Measurements from ENCODE around the gene DNAJA3. TPM values are rescaled to one million over a fixed set of nuclear protein-coding genes. Genes with fewer than 3 reads are reported as not detected.

DNAJA3 gene
- total RNA-seq, 1 experiment from 2014 or later: 56.2 TPM

DNA sequence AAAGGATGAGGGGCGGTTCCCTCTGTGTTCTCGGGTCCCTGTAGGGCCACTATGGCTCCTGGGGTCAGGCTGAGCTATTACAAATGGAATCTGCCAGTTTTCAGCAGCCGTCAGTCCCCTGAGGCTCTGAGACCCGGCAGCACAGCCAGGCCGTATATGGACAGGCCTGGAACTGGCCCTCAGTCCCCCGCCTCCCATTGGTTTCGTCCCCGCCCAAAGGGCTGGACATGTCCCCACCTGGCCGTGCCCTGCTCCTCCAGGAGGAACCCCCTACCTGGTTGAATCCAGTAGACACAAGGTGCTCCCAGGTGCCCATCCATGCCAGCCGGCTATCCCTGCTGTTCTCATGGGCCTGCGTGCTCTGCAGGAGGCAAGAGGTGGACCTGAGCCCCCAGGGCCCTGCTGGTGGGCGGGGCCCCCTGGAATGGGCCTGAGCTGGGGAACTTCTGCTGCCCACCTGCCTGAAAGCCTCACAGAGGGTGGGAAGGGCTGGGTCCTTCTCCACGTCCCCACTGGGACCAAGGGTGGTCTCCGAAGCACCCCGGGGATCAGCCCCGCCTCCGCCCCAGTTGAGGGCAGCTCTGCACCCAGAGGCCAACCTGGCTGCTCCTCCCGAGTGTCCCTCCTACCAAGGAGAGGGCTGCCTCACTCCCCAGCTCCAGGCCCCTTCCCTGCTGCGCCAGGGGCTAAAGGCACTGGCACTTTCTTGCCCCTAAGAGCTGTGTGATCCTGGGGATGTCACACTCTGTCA, 37.2 kb upstream of the DNAJA3 start:
- peak overlapping the region; percentile 10 for H3K18ac ChIP-seq (ENCODE audit: insufficient read length, low read depth, low read length)
- no peak overlapping the region for H2AK5ac ChIP-seq (ENCODE audit: insufficient read length, low read length)
- no peak overlapping the region for H2BK20ac ChIP-seq (ENCODE audit: low read depth, low read length, poor library complexity, severe bottlenecking)
- H3K23me2 ChIP-seq (ENCODE audit: insufficient read length, low read depth, low read length, poor library complexity, severe bottlenecking): no peaks in the 10 kb centered on the region
- DNase-seq: no peak
- TF ChIP-seq CTCF (conservative IDR thresholded peaks at IDR 0.05): no peak
- H3K14ac ChIP-seq (ENCODE audit: insufficient read depth, low read length): peak overlapping the region; percentile 16; the same call in 1 of the 2 replicates
- H4K20me1 ChIP-seq (ENCODE audit: control insufficient read depth, insufficient read depth, insufficient read length): no peaks in the 10 kb centered on the region
- H3K56ac ChIP-seq (ENCODE audit: insufficient read length, low read depth, low read length): no peak overlapping the region
- no peak overlapping the region for H4K5ac ChIP-seq (ENCODE audit: insufficient read length, low read depth, low read length)
- H2BK12ac ChIP-seq (ENCODE audit: insufficient read length, low read depth, low read length): no peak overlapping the region
- peaks cover 5% of the 10 kb centered on the region; the same call in 1 of the 2 replicates for H3K4me1 ChIP-seq (ENCODE audit: insufficient read depth, low read length)
- Mint-ChIP-seq H3K4me1 (peaks cover 39 to 45% of the 10 kb centered on the region in 2 experiments), H3K4me3 (no peak overlapping the region; a peak in 1 of 5 replicates), H3K27ac (peak overlapping the region in 2 of 3 experiments; percentile 33 to 85; a peak in 2 of 7 replicates), H3K9me3 (no peaks in the 10 kb centered on the region), H3K36me3 (ENCODE audit: insufficient read depth in 1 of 3, low read depth in 3 of 3) (peaks cover 0 to 5% (median 2%) of the 10 kb centered on the region in 3 experiments; a peak in 2 of 7 replicates), H3K27me3 (ENCODE audit: low read depth) (no peaks in the 10 kb centered on the region)
- H3K79me2 ChIP-seq (ENCODE audit: insufficient read depth, low read length): no peaks in the 10 kb centered on the region
- no peak overlapping the region for H3K4me2 ChIP-seq (ENCODE audit: insufficient read depth, insufficient read length, low read length)
- H3K23ac ChIP-seq (ENCODE audit: insufficient read length, low read depth, low read length): no peak overlapping the region
- no peaks in the 10 kb centered on the region for H3K79me1 ChIP-seq (ENCODE audit: insufficient read depth, low read depth, low read length, poor library complexity, severe bottlenecking)
- H2BK120ac ChIP-seq (ENCODE audit: low read depth, low read length, poor library complexity, severe bottlenecking): no peak overlapping the region
- no CpG with 5 or more reads among the region's 19 CpGs for WGBS (ENCODE audit: extremely low coverage, insufficient read length, low lambda C conversion rate)
- no peaks in the 10 kb centered on the region for H3K27me3 ChIP-seq (ENCODE audit: insufficient read depth, low read length)
- H4K91ac ChIP-seq (ENCODE audit: insufficient read length, low read depth, low read length): no peak overlapping the region
- no peak overlapping the region for H3K4ac ChIP-seq (ENCODE audit: low read depth, low read length)
- no peaks in the 10 kb centered on the region for H3K9me3 ChIP-seq (ENCODE audit: control insufficient read depth, low read depth, low read length)
- no peak overlapping the region for H2BK5ac ChIP-seq (ENCODE audit: insufficient read length, low read length)
- no peak overlapping the region for H3K27ac ChIP-seq (ENCODE audit: insufficient read length, low read depth, low read length)
- H2BK15ac ChIP-seq (ENCODE audit: low read depth, low read length): no peak overlapping the region
- no peak overlapping the region for H4K8ac ChIP-seq (replicated peaks; ENCODE audit: insufficient read length, low read depth, low read length)
- no peak overlapping the region for H3T11ph ChIP-seq (ENCODE audit: low read length)
- no peak overlapping the region for H3K9ac ChIP-seq (ENCODE audit: extremely low read depth, insufficient read length, low read length)
- no peak overlapping the region for H2AFZ ChIP-seq (ENCODE audit: low read length)

Measured in H9 (cell line).